Measurements from ENCODE around the gene MYH9.
A peak's percentile ranks its signal among the peaks of the same experiment; 100 is the strongest.

MYH9 gene

DNA sequence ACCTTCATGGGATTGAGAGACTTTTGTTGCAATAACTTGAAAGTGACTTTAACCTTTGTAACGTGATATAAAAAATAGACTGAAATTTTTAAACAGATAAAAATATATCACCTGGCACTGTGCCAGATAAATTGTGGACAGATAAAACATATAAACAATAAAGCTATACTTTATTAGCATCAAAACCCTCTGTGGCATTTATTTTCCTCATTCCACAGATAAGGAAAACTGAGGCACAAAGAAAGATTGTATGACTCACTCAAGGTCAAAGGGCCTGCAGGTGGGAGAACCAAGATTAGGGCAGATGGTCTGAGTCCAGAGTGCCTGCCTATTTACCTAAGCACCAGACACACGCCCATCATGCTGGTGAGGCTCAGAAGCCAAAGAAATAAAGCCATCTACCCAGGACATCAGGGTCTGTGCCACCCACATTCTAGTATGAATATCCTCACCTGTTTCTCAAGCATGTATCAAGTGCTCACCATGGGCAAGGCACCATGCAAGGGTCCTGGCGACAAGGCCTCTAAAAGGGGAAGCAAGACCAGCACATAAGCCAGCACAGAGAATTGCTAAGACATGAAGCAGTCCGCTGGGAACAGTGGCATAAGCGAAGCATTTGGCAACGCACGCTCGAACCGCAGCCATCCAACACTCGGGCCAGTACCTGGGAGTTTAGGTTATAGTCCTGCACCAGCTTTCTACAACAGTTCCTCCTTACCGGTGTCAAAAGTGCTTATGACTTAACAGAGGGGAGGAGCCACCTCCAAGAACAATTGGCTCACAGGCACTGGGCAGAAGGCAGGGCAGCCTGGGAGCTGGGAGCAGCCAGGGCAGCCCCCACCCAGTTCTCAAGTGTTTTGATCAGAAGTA lies 17.6 kb downstream of the MYH9 start:
- H3K9me2 ChIP-seq (replicated peaks; ENCODE audit: control insufficient read depth, low read length), result no peaks in the 10 kb centered on the region
- peaks cover 51% of the 10 kb centered on the region for H3K36me3 ChIP-seq (ENCODE audit: control insufficient read depth, low read length)
- H3K27me3 ChIP-seq (ENCODE audit: control insufficient read depth, low read length), result no peaks in the 10 kb centered on the region
- H3K9me3 ChIP-seq (ENCODE audit: control insufficient read depth, insufficient read depth, low read length), result no peaks in the 10 kb centered on the region
- no peak overlapping the region for H3K27ac ChIP-seq (ENCODE audit: low read depth, low read length)
- TF ChIP-seq, protein P1, sequence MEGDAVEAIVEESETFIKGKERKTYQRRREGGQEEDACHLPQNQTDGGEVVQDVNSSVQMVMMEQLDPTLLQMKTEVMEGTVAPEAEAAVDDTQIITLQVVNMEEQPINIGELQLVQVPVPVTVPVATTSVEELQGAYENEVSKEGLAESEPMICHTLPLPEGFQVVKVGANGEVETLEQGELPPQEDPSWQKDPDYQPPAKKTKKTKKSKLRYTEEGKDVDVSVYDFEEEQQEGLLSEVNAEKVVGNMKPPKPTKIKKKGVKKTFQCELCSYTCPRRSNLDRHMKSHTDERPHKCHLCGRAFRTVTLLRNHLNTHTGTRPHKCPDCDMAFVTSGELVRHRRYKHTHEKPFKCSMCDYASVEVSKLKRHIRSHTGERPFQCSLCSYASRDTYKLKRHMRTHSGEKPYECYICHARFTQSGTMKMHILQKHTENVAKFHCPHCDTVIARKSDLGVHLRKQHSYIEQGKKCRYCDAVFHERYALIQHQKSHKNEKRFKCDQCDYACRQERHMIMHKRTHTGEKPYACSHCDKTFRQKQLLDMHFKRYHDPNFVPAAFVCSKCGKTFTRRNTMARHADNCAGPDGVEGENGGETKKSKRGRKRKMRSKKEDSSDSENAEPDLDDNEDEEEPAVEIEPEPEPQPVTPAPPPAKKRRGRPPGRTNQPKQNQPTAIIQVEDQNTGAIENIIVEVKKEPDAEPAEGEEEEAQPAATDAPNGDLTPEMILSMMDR (IDR thresholded peaks at IDR 0.05; ENCODE audit: low read depth, low read length, poor library complexity, severe bottlenecking), result no peak
- TF ChIP-seq EZH2phosphoT487 (IDR thresholded peaks at IDR 0.05; ENCODE audit: borderline replicate concordance, low read length), result no peak
- H4K20me1 ChIP-seq (ENCODE audit: control insufficient read depth, insufficient read depth, low read depth, low read length), result peaks cover 44% of the 10 kb centered on the region
- peaks cover 100% of the 10 kb centered on the region for H3K79me2 ChIP-seq (ENCODE audit: control insufficient read depth, low read length)
- H3K4me3 ChIP-seq (ENCODE audit: low read length), result no peak overlapping the region
- H3K4me1 ChIP-seq (ENCODE audit: control insufficient read depth, low read length), result peaks cover 83% of the 10 kb centered on the region
- peak overlapping the region; percentile 28 for H3K4me2 ChIP-seq (ENCODE audit: low read length)
- no peaks in the 10 kb centered on the region for H3F3A ChIP-seq (ENCODE audit: control insufficient read depth, insufficient read depth)

DNA sequence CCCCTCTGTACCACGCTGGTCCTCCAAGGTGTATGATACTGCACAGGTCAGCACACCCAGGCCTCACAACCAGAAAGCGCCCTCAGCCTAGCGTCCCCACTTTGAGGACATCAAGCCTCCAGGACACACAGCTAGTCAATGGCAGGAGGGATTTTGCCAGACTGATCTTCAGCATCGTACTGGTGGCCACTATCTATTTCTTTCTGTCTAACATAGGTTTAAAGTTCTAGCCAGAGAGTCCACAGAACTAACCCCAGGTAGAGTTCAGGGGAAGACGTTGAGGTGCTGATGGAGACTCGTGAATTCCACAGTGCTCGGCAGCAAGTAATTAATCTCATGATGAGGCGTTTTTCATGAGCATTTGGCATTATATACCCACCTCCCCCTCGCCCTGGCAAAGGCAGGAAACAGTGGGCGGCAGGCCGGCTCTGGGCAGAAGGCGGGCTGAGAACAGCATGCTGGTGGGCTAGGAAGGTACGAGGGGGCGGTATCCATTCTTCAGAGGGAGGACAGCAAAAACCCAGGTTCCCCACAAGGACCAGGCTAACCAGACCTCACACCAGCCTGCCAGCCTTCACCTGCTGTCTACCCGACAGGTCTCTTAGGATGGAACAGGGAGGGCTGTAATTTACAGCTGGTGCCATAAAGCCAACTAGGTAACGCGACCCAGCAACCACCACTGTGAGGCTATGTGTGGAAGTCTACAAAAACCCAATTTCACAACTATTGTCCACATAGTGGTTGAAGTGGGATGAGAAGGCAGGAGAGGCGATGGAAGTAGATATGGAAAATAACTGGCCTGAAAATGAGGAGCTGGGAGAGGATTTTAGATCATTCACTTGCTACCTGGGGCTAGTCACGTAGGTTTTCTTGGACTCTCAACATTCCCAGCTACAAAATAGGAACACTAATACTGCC lies 18.5 kb downstream of the MYH9 start:
- Histone ChIP-seq H3F3A (ENCODE audit: control insufficient read depth, insufficient read depth) (no peaks in the 10 kb centered on the region), H3K4me1 (ENCODE audit: control insufficient read depth, low read length) (peaks cover 83% of the 10 kb centered on the region), H3K9me2 (replicated peaks; ENCODE audit: control insufficient read depth, low read length) (no peaks in the 10 kb centered on the region), H3K79me2 (ENCODE audit: control insufficient read depth, low read length) (peaks cover 100% of the 10 kb centered on the region), H4K20me1 (ENCODE audit: control insufficient read depth, insufficient read depth, low read depth, low read length) (peaks cover 46% of the 10 kb centered on the region), H3K27ac (ENCODE audit: low read depth, low read length) (no peak overlapping the region), H3K36me3 (ENCODE audit: control insufficient read depth, low read length) (peaks cover 49% of the 10 kb centered on the region), H3K27me3 (ENCODE audit: control insufficient read depth, low read length) (no peaks in the 10 kb centered on the region), H3K4me3 (ENCODE audit: low read length) (no peak overlapping the region), H3K4me2 (ENCODE audit: low read length) (no peak overlapping the region), H3K9me3 (ENCODE audit: control insufficient read depth, insufficient read depth, low read length) (no peaks in the 10 kb centered on the region)
- TF ChIP-seq, protein P1 (IDR thresholded peaks at IDR 0.05; ENCODE audit: low read depth, low read length, poor library complexity, severe bottlenecking), result no peak
- TF ChIP-seq EZH2phosphoT487 (IDR thresholded peaks at IDR 0.05; ENCODE audit: borderline replicate concordance, low read length), result no peak

GRCh38 chr22:36368359-36368983 lies 19.3 kb downstream of the MYH9 start:
- H3K9me3 ChIP-seq (ENCODE audit: control insufficient read depth, insufficient read depth, low read length), result no peaks in the 10 kb centered on the region
- H3K79me2 ChIP-seq (ENCODE audit: control insufficient read depth, low read length), result peaks cover 100% of the 10 kb centered on the region
- peaks cover 51% of the 10 kb centered on the region for H4K20me1 ChIP-seq (ENCODE audit: control insufficient read depth, insufficient read depth, low read depth, low read length)
- H3K27ac ChIP-seq (ENCODE audit: low read depth, low read length), result no peak overlapping the region
- H3K36me3 ChIP-seq (ENCODE audit: control insufficient read depth, low read length), result peaks cover 54% of the 10 kb centered on the region
- H3K27me3 ChIP-seq (ENCODE audit: control insufficient read depth, low read length), result no peaks in the 10 kb centered on the region
- no peaks in the 10 kb centered on the region for H3K9me2 ChIP-seq (replicated peaks; ENCODE audit: control insufficient read depth, low read length)
- H3K4me2 ChIP-seq (ENCODE audit: low read length), result no peak overlapping the region
- TF ChIP-seq, protein P1 (IDR thresholded peaks at IDR 0.05; ENCODE audit: low read depth, low read length, poor library complexity, severe bottlenecking), result peak; percentile 22
- TF ChIP-seq EZH2phosphoT487 (IDR thresholded peaks at IDR 0.05; ENCODE audit: borderline replicate concordance, low read length), result no peak
- no peaks in the 10 kb centered on the region for H3F3A ChIP-seq (ENCODE audit: control insufficient read depth, insufficient read depth)
- no peak overlapping the region for H3K4me3 ChIP-seq (ENCODE audit: low read length)
- peaks cover 83% of the 10 kb centered on the region for H3K4me1 ChIP-seq (ENCODE audit: control insufficient read depth, low read length)

Measured in DOHH2 (cell line).